Measurements from ENCODE around the gene NPIPA1.
"Not testable (repeated sequence)": the region's sequence is repeated elsewhere in the genome, so short reads cannot be mapped to it uniquely, and the experiment has no call there.

The NPIPA1 gene

GRCh38 chr16:14930971-14931370 lies 6.3 kb upstream of the NPIPA1 start:
- not testable (repeated sequence) for DNase-seq

GRCh38 chr16:14932581-14933375 lies 4.5 kb upstream of the NPIPA1 start:
- DNase-seq = not testable (repeated sequence)

DNA sequence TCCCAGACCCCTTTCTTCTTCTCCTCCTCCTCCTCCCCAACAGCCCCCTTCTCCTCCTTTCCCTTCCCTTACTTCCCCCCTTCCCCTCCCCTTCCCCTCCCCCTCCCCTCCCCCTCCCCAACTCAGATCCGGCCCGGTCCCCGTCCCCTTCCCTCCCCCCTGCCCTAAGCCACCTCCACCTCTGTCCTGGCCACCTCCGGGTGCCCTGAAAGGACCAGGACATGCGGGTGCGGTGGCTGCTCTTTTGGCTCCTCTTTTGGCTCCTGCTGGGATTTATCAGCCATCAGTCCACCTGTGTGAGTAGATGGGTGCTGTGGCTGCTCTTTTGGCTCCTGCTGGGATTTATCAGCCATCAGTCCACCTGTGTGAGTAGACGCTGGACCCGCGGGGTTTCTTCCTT lies 751 bp downstream of the NPIPA1 start:
- not testable (repeated sequence) for DNase-seq

DNA sequence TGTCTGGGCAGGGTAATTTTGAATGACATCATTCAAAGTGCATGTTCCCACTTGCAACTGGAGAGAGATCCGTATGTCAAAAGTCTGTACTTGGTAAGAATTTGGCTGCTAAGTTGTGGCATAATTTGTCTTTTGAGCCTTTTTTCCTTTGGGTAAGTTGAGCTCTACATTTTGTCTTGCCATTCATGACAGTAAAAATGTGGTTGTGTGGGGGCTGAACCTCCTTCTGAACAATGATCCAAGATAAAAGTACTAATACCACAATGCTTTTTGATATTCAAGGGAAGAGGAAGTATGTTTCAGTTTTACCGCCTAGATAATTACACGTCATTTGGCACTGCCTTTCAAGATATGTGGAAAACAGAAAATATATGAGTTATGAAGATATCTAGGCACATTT lies 5.4 kb downstream of the NPIPA1 start:
- not testable (repeated sequence) for DNase-seq

DNA sequence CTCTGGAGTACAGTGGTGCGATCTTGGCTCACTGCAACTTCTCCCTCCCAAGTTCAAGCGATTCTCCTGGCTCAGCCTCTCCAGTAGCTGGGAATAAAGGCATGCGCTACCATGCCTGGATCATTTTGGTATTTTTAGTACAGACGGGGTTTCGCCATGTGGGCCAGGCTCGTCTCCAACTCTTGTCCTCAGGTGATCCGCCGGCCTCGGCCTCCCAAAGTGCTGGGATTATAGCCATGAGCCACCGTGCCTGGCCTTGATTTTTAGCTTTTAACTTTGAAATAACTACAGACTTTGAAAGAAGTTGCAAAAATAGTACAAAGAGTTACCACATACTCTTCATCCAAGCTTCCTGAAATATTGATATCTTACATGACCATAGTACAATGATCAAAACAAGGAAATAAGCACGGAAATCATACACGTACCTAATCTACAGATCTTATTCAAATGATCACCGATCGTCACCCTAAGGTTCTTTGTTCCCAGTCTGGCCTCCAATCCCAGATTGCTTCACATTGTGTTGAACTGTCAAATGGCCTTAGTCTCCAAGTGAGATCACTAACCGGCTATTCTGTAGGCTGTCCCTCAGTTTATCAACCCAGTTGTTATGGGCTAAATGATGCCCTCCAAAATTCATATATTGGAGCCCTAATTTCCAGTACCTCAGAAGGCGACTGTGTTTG lies 18.4 kb downstream of the NPIPA1 start:
- no peak for DNase-seq

- DNase-seq = no peak
Observed at GRCh38 chr16:14957576-14958322, 20.5 kb downstream of the NPIPA1 start.

DNA sequence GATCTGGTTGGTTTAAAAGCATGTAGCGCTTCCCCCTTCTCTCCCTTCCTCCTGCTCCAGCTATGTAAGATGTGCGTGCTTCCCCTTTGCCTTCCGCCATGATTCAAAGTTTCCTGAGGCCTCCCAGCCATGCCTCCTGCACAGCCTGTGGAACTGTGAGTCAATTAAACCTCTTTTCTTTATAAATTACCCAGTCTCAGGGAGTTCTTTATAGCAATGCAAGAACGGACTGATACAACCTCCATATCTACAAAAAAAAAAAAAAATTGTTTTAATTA lies 21.0 kb downstream of the NPIPA1 start:
- DNase-seq = no peak

GRCh38 chr16:14958970-14959369 lies 21.7 kb downstream of the NPIPA1 start:
- peak in 2 of 3 experiments; percentile 20 to 55 for DNase-seq

DNA sequence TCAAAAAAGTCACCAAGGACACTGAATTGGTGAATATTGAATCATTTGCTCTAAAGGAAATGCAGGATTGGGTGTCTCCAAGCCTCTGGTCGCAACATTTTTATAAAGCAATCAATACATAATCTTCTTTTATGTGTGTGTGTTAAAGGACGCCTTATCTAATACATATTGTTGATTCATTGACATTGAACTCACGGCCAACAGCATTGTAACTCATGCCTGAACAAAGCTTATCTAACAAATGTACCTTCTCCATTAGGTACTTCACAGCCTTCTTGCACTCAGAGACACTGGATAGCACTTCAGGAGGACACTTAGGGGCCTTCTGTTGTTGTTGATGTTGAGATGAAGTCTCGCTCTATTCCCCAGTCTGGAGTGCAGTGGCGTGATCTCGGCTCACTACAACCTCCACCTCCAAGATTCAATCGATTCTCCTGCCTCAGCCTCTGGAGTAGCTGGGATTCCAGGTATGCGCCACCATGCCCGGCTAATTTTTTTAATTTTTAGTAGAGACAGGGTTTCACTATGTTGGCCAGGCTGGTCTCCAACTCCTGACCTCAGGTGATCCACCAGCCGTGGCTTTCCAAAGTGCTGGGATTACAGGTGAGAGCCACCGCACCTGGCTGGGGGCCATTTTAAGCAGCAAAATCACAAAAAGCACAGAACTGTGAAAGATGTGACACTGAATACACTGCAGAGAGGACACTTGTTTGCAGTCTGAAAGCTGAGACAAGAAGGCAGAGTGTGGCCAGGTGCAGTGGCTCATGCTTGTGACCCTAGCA lies 24.4 kb downstream of the NPIPA1 start:
- DNase-seq = peak in 1 of 3 experiments; percentile 69

GRCh38 chr16:14963281-14964173 lies 26.3 kb downstream of the NPIPA1 start:
- DNase-seq = no peak

GRCh38 chr16:14965328-14965727 lies 28.1 kb downstream of the NPIPA1 start:
- DNase-seq = no peak

DNA sequence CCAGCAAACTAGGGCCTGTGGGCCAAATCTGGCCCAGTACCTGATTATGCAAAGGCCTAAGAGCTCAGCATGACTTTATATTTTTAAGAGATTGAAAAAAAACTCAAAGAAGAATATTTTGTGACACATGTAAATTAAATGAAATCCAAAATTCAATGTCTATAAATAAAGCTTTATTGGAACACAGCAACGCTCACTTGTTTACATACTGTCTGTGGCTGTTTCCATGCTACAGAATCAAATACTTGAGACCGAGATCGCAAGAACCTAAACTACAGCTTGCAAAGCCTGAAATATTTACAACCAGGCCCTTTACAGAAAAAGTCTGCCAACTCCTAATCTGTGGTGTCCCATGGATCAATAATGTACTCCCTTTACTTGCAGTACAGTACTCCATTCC lies 32.6 kb downstream of the NPIPA1 start:
- DNase-seq = not testable (repeated sequence)

- not testable (repeated sequence) for DNase-seq
Observed at GRCh38 chr16:14971621-14972228, 34.5 kb downstream of the NPIPA1 start.

GRCh38 chr16:14973785-14974322 lies 36.6 kb downstream of the NPIPA1 start:
- DNase-seq = peak in 1 of 3 experiments; percentile 43

- not testable (repeated sequence) for DNase-seq
Observed at GRCh38 chr16:14974331-14974655, 37.0 kb downstream of the NPIPA1 start.

- DNase-seq = peak; percentile 96 to 99 (median 98)
Observed at GRCh38 chr16:14974656-14975417, 37.6 kb downstream of the NPIPA1 start, which contains the start of gene PDXDC1. PDXDC1 (plus strand) TSS chr16:14975026; CDS start chr16:14975200, 174 bp downstream.

- peak; percentile 31 to 69 (median 62) for DNase-seq
Observed at GRCh38 chr16:14975418-14976194, 38.4 kb downstream of the NPIPA1 start.

DNA sequence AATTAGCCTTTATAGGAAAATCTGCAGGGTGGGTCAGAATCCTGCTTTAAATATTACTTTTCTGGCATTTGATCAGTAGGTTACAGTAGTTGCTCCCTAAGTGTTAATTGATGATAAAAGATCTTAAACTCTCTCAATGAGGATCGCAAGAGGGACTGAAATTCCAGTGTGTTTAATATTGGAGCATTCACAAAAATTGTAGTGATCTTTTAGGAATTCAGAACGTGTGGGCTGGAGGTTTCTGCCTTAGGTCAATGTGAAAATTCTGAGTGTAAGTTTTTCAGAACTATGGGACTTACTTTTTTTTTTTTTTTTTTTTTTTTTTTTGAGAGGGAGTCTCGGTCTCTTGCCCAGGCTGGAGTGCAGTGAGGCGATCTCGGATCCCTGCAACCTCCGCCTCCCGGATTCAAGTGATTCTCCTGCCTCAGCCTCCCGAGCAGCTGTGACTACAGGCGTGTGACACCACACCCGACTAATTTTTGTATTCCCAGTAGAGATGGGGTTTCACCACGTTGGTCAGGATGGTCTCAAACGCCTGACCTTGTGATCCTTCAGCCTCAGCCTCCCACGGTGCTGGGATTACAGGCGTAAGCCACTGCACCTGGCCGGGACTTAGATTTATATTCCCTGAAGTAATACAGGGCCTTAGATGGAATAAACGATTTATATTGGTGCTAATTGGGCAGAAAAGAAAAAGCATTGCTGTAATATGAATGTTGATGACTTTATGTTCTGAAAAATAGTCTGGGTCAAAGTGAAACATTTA lies 39.9 kb downstream of the NPIPA1 start:
- DNase-seq = not testable (repeated sequence)

GRCh38 chr16:14978281-14978680 lies 41.0 kb downstream of the NPIPA1 start:
- not testable (repeated sequence) for DNase-seq

Measured in NCI-H1417 (cell line).